Fibroblast of skin of back (primary cell): ENCODE measurements around the gene TPM4.

ENCODE experiments used
- DNase-seq: peaks from one replicate; pipeline ENCODE4 v3.0.0-alpha.2; 2013

The TPM4 gene

GRCh38 chr19:16131648-16132047 is 55.4 kb downstream of the TPM4 start:
- no peak for DNase-seq

DNA sequence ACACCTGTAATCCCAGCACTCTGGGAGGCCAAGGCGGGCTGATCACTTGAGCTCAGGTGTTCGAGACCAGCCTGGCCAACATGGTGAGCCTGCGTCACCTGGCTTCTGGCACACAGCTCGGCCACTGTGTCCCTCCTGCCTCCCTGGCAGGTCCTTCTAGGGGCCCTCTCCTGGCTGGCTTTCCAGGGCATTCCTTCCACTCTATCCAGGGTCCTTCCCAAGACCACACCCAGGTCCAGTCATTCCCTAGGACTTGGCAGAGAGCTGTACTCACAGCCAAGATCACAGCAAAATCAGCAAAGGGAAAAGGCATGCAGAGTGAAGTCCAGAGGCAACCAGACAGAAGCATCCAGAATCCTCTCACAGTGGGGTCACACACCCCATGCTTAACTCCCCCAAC is 57.5 kb downstream of the TPM4 start:
- DNase-seq = no peak

GRCh38 chr19:16134510-16134909 is 58.2 kb downstream of the TPM4 start:
- DNase-seq = no peak

GRCh38 chr19:16135430-16136127 is 59.3 kb downstream of the TPM4 start:
- no peak for DNase-seq

DNA sequence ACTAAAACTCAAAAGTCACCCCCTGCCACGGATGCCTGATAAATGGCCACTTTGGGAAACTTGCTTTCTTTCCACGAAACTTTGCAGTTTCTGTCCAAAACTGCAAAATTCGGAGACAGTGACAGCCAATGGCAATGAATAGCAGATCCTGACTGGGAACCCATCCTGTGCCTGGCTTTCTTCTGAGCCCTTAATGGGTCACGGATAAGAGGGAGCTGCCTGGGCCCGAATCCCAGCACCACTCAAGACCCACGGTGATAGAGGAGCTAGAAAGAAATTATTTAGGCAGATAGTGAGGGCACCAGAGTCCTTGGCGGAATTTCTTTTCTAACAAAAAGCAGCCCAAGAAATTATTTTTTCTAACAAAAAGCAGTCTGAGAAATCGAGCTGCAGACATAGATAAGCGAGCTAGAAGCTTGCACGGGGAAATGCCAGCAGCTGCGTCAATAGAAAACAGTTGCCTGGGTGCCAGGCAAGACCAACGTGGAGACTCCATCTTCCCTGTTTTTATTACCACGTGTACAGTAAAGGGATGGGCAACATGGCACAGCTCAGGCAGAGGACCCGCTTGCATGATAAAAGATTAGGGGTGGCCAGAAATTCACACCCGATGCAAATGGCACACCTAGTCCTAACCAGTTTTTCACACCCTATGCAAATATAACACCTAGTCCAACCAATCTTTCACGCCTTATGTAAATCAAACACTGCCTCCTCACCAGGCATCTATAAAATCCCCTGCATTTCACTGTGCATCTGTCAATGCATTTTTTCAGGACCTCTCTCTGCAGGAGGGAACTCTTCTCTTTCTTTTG is 60.1 kb downstream of the TPM4 start:
- no peak for DNase-seq

DNA sequence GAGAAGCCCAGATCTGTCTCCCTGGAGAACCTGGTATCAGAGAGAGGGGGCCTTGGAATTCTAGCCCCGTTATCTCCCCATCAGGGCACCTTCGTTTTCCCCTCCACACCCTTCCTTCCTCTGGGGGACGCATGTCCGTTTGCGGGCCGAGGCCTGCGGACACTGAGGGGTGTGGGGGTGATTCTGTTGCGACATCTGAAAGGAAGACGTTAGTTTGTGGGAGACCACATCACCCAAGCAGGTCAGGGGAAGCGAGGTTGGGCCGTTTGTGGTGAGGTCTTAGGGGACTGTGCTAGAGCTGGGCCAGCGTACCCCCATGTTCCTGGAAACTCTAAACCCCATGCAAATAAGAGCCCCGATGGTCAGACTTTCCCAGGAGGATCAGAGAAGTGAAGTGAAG is 63.5 kb downstream of the TPM4 start:
- no peak for DNase-seq

GRCh38 chr19:16141043-16141442 is 64.7 kb downstream of the TPM4 start:
- no peak for DNase-seq

DNA sequence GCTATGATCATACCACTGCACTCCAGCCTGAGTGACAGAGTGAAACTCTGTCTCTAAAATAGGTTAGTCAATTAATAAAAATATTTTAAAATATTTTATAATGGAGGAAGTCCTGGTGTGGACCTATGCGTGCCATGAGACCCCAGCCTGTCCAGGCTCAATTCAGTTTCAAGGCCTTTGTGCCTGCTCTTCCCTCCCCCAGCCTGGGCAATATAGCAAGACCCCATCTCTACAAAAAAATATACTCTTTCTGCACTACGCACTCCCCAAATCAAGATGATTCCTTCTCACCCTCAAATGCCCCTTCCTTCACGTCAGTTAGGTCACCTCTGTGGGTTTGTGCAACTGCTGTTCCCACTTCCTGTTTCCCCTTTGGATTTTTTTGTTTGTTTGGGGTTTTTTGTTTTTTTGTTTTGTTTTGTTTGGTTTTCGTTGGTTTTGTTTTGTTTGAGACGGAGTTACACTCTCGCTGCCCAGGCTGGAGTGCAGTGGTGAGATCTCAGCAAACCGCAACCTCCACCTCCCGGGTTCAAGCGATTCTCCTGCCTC is 65.8 kb downstream of the TPM4 start:
- DNase-seq = no peak

- no peak for DNase-seq
Observed at GRCh38 chr19:16143399-16144215, 67.3 kb downstream of the TPM4 start, which contains the start of gene HSH2D. TSS of gene HSH2D (plus strand) at chr19:16143685. CDS start at chr19:16148751, 5,066 bp downstream.

- DNase-seq = no peak
Observed at GRCh38 chr19:16144216-16144581, 67.9 kb downstream of the TPM4 start.

GRCh38 chr19:16146112-16146511 is 69.8 kb downstream of the TPM4 start:
- no peak for DNase-seq

DNA sequence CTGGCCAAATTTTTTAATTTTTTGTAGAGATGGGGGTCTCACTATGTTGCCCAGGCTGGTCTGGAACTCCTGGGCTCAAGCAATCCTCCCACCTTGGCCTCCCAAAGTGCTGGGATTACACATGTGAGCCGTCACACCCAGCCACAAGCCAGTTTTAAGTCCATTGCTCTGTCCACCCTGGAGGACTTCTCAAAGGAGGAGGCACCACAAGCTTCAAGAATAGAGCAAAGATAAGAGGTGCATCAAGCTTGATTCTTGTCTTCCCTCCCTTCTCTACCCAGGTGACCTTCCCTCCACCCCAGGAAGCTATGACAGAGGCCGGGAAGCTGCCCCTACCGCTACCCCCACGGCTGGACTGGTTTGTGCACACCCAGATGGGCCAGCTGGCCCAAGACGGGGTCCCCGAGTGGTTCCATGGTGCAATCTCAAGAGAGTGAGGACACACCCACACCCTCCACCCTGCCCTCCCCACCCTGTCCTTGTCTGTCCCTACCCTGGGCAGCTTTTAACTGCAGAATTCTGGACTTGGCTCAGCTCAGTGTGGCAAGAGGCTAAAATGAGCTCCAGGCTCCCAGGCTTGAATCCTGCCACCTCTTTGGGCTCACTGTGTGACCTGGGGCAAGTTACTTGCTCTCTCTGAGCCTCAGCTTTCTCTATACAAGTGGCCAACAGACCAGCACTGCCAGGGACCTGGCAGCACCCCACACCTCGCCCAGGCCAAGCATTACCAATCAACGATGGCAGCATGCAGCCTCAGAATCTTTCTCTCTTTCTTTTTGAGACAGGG is 72.3 kb downstream of the TPM4 start:
- no peak for DNase-seq
